Measurements from ENCODE around the gene MNS1. TPM values are rescaled to one million over a fixed set of nuclear protein-coding genes. Genes with fewer than 3 reads are reported as not detected.

MNS1 gene
- total RNA-seq, 1 experiment from 2014 or later: 1.9 TPM

- no peak for DNase-seq (ENCODE audit: low read depth, low spot score)
- RAD21 ChIA-PET (ENCODE audit: low non-redundant PET in 1 of 2, low total read pairs in 2 of 2, uncharacterized antibody in 2 of 2, unreplicated experiment in 2 of 2): no interaction called here
- no peak for ATAC-seq
Observed at GRCh38 chr15:56454836-56455235, 10.1 kb downstream of the MNS1 start.

More at GRCh38 chr15:56454836-56455235, 10.1 kb downstream of the MNS1 start:
- TF ChIP-seq EGR1 (IDR thresholded peaks at IDR 0.05; ENCODE audit: low read depth): no peak
- TF ChIP-seq CBX3 (IDR thresholded peaks at IDR 0.05; ENCODE audit: low read depth): no peak
- TF ChIP-seq, protein P1, sequence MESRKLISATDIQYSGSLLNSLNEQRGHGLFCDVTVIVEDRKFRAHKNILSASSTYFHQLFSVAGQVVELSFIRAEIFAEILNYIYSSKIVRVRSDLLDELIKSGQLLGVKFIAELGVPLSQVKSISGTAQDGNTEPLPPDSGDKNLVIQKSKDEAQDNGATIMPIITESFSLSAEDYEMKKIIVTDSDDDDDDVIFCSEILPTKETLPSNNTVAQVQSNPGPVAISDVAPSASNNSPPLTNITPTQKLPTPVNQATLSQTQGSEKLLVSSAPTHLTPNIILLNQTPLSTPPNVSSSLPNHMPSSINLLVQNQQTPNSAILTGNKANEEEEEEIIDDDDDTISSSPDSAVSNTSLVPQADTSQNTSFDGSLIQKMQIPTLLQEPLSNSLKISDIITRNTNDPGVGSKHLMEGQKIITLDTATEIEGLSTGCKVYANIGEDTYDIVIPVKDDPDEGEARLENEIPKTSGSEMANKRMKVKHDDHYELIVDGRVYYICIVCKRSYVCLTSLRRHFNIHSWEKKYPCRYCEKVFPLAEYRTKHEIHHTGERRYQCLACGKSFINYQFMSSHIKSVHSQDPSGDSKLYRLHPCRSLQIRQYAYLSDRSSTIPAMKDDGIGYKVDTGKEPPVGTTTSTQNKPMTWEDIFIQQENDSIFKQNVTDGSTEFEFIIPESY (IDR thresholded peaks at IDR 0.05; ENCODE audit: extremely low read depth, insufficient replicate concordance, low read length): no peak
- TF ChIP-seq FOSL1 (IDR thresholded peaks at IDR 0.05; ENCODE audit: low read depth): no peak
- no peak for TF ChIP-seq ZFX (IDR thresholded peaks at IDR 0.05)
- no peak for TF ChIP-seq SIN3A (IDR thresholded peaks at IDR 0.05; ENCODE audit: low read depth)
- TF ChIP-seq JUND (IDR thresholded peaks at IDR 0.05): no peak
- TF ChIP-seq, protein P2, sequence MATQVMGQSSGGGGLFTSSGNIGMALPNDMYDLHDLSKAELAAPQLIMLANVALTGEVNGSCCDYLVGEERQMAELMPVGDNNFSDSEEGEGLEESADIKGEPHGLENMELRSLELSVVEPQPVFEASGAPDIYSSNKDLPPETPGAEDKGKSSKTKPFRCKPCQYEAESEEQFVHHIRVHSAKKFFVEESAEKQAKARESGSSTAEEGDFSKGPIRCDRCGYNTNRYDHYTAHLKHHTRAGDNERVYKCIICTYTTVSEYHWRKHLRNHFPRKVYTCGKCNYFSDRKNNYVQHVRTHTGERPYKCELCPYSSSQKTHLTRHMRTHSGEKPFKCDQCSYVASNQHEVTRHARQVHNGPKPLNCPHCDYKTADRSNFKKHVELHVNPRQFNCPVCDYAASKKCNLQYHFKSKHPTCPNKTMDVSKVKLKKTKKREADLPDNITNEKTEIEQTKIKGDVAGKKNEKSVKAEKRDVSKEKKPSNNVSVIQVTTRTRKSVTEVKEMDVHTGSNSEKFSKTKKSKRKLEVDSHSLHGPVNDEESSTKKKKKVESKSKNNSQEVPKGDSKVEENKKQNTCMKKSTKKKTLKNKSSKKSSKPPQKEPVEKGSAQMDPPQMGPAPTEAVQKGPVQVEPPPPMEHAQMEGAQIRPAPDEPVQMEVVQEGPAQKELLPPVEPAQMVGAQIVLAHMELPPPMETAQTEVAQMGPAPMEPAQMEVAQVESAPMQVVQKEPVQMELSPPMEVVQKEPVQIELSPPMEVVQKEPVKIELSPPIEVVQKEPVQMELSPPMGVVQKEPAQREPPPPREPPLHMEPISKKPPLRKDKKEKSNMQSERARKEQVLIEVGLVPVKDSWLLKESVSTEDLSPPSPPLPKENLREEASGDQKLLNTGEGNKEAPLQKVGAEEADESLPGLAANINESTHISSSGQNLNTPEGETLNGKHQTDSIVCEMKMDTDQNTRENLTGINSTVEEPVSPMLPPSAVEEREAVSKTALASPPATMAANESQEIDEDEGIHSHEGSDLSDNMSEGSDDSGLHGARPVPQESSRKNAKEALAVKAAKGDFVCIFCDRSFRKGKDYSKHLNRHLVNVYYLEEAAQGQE (IDR thresholded peaks at IDR 0.05; ENCODE audit: low read depth): no peak
- TF ChIP-seq CTCF (IDR thresholded peaks at IDR 0.05 in 2 of 3, conservative IDR thresholded peaks at IDR 0.05 in 1 of 3; ENCODE audit: borderline replicate concordance in 1 of 3, insufficient read depth in 1 of 3, low read depth in 2 of 3, low read length in 2 of 3): no peak
- no peak for TF ChIP-seq ELF1 (IDR thresholded peaks at IDR 0.05; ENCODE audit: borderline replicate concordance, low read depth)
- no peak for TF ChIP-seq EZH2 (IDR thresholded peaks at IDR 0.05)
- TF ChIP-seq MAX (IDR thresholded peaks at IDR 0.05): no peak
- Histone ChIP-seq H3K4me1 (ENCODE audit: control insufficient read depth in 1 of 2, insufficient read depth in 2 of 2, low read length in 2 of 2) (no peaks in the 10 kb centered on the region), H3K9ac (ENCODE audit: low read length) (no peak overlapping the region), H2AFZ (ENCODE audit: low read depth, low read length, poor library complexity, severe bottlenecking) (no peak overlapping the region), H3K27me3 (ENCODE audit: insufficient read depth, low read length) (no peaks in the 10 kb centered on the region), H3K4me2 (ENCODE audit: low read length) (no peak overlapping the region), H3K36me3 (ENCODE audit: control insufficient read depth in 1 of 2, insufficient read depth in 2 of 2, low read length in 2 of 2) (no peaks in the 10 kb centered on the region), H3K4me3 (replicated peaks in 1 of 2; ENCODE audit: low read depth in 1 of 2, low read length in 2 of 2) (no peak overlapping the region), H4K20me1 (ENCODE audit: insufficient read depth) (no peaks in the 10 kb centered on the region), H3K79me2 (ENCODE audit: insufficient read depth, low read length) (no peaks in the 10 kb centered on the region), H3K9me2 (ENCODE audit: insufficient read depth) (no peaks in the 10 kb centered on the region), H3K9me3 (ENCODE audit: control insufficient read depth in 1 of 2, insufficient read depth in 1 of 2, low read depth in 1 of 2, low read length in 2 of 2) (no peaks in the 10 kb centered on the region), H3K27ac (ENCODE audit: low read depth, low read length) (no peak overlapping the region)
- ChIA-PET CTCF (no interaction called here), POLR2A (no interaction called here)
- intact Hi-C loops (cut with micrococcal nuclease): no loop called here
- no TSS peak for BruUV-seq (replicated peaks)

Measured in HCT116 (cell line).